HG02588 (cell line): ENCODE measurements around the gene CFAP68.
A peak's percentile ranks its signal among the peaks of the same experiment; 100 is the strongest.

Experiments used
- ATAC-seq: cut with Tn5 transposase; IDR thresholded peaks from one replicate; pipeline ENCODE4 v1.9.1; 2021; ENCODE audit warnings: mild to moderate bottlenecking, moderate library complexity; ENCODE audit not compliant: unreplicated experiment

CFAP68 gene, protein sequence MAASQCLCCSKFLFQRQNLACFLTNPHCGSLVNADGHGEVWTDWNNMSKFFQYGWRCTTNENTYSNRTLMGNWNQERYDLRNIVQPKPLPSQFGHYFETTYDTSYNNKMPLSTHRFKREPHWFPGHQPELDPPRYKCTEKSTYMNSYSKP

DNA sequence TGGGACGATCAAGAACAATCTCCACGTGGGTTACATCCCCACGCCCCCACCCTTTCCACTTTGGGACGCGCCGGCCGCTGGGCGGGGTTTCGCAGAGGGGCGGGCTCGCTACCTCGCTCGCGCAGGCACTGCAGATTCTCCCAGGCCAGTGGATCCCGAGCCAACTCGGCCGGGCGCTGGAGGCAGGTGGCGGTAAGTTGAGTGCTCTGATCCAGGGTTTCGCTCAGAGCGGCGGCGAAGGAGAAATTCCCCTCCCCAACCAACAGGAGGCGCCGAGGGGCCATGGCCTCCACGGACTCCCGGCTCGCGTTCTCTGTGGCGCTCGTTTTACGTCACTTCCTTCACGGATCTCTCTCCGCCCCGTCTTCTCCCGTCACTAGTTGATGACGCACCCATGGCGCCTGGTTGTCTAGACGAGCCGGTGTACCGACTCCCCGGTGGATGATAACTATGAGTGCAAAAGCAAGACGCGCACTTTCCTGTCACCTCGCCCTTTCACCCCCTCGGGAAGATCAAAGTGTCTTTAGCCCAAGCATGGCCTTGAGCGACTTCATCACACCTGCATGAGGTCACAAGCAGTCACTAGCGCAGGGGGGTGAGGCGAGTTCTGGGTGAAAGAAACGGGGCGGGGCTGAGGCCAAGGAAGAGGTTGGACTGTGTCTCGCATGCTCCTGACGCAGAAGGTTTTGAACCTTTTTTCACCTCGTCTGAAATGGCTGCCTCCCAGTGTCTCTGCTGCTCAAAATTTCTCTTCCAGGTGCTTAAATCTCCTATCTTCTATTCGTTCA is at the start of gene CFAP68, which contains the start of gene FDXACB1:
CFAP68 (plus strand) TSS at position 693 of the 788 bp plus-strand sequence; CDS start at position 713, 20 bp downstream.
FDXACB1 (minus strand) TSS at position 317 of the 788 bp plus-strand sequence; CDS start at position 284, 33 bp downstream.
- ATAC-seq = peak; percentile 92

DNA sequence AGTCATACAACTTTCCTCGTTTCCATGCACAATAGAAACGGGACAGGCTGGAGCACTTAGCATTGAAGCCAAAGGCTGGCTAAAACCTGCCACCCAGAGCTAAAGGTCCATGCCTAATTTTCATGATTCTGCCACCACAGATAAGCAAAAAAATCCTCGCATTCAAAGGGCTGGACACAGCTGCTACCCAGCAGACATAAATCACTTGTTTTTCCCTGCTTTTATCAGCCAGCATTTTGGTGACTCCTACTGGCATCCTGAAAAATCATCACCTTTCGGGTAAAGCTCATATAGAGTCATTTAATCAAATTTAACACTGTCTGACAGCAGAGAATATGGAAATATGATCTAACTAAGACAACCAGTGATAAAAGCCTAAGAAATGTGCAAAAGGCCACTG is 45.8 kb upstream of the CFAP68 start:
- ATAC-seq = no peak

DNA sequence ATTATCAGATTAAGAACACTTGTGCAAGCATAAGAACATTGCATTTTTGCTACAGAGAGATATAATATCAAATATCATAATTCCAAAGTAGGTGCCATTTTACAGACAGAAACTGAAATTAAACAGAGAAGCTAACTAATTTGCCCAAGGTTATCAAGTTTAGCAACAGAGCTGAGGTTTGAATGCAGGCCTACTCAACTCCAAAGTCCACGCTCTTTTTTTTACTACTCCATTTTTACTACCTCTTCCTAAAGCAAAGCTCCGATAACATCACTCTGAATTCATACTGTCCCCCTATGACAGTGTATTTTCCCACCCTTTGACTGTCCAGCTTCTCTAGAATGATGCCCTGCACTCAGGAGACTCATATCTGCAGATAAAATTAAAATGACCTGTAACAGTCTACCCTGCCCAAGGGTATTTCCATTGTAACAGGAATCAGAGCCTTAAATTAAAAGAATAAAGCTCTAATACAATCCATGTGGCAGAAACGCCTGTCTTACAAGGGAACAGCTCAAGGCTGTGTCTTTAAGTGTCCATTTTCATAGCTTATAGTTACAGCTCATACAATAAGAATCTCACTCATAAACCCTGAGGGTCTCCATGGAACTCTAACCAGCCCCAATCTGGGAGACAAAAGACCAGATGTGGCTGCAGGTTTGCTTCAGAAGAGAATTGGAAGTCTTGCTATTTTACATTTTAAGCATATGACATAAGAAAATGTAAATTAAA is 44.7 kb upstream of the CFAP68 start:
- no peak for ATAC-seq

DNA sequence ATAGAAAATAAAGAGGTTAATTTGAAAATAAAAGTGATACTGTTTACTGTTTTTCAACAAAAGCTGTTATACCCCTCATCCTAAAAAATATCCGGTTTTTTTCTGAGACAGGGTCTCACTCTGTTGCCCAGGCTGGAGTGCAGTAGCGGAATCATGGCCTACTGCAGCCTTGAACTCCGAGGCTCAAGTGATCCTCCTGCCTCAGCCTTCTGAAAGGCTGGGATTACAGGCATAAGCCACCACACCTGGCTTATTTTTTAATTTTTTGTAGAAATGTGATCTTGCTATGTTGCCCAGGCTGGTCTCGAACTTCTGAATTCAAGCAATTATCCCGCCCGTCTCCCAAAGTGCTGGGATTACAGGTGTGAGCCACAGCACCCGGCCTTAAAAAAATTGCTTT is 43.7 kb upstream of the CFAP68 start:
- ATAC-seq = no peak

DNA sequence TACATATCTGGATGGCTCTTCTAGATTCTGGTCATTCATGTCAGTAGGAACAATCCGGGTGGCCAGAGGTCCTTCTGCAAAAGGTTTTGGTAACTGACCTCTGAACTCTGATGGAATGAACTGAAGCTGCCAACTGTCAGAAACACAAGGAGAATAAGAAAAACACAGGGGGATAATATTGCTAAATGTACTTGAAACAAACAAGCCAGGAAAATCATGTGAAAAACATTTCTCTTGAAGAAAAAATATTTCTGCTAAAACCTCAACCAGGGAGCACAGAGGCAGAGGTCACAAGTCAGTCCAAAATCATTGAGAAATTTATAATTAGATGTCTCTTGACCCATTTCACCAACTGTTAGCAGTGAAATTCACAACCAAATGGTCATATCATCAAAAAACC is 43.2 kb upstream of the CFAP68 start:
- no peak for ATAC-seq

DNA sequence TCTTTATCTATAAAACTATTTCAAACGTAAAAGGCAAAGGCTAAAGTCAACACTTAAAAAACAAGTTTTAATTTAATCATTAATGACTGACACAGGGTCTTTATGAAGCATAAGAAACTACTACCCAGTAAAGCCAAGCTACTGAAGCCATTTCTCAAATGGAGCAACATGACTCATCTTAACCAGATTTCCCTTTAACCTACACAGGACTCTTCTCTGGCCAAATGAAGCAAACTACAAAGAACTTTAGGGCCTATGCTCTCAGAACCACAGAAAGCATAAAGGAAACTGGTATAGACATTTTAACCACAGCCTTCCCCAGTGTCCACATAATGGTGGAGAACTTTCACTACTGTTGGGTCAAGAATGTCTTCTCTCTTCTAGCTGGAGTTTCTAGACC is 42.6 kb upstream of the CFAP68 start:
- peak; percentile 66 for ATAC-seq

DNA sequence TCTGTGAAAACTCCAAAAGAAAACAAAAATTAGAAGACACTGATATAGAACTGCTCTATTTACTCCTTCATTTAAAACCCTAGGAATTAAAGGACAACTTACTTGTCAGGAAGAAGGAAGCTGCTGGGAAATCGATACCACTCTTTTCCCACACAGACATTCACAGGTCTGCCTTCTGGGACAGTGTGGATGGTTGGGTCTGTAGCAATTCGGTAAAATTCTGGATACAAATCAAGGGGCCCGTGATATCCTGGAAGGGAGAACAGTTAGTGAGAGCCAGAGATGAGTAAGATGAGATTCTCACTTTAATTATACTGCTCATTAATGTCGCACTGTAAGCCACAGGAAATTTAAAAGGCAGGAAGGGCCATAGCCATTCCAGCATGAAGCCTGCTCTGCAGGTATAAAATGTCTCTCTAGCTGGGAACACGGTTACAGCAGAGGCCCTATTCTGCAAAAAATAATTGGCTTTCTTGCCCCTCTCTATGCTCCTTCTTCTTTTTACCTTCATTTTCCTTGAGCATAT is 41.9 kb upstream of the CFAP68 start:
- ATAC-seq = no peak

DNA sequence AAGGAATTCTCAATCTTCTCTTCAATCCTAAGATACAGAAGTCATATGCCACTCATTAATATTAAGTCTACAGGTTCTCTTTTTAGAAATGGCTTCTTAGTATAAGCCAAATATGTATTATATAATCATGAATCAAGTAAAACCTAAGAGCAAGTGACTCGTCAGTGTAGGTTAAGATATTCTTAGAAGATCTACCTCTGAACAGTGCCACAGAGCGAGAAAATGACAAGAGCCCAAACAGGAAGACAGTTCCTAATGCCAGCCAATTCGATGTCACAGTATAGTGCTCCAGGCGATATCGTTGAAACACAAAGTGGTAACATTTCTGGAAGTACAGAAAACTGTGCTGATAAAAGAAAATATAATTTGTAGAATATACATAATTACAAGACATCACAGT is 41.3 kb upstream of the CFAP68 start:
- ATAC-seq = no peak

DNA sequence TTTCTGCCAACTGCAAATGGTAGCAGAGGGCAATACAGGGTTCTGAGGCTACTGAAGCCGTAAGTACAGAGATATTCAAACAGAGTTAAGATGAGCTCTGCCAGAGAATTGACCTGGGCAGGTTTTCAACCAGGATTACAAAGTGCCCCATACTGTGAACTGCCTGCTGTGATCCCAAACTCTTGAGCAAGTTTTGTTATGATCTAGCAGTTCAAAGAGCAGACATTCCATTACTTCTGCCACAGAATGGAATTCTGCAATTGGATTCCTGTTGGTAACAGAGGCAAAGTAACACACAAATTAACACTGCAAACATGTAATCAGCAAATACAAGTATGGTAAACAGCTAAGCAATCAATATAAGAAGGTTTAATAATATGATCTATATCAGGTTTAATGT is 39.2 kb upstream of the CFAP68 start:
- no peak for ATAC-seq

DNA sequence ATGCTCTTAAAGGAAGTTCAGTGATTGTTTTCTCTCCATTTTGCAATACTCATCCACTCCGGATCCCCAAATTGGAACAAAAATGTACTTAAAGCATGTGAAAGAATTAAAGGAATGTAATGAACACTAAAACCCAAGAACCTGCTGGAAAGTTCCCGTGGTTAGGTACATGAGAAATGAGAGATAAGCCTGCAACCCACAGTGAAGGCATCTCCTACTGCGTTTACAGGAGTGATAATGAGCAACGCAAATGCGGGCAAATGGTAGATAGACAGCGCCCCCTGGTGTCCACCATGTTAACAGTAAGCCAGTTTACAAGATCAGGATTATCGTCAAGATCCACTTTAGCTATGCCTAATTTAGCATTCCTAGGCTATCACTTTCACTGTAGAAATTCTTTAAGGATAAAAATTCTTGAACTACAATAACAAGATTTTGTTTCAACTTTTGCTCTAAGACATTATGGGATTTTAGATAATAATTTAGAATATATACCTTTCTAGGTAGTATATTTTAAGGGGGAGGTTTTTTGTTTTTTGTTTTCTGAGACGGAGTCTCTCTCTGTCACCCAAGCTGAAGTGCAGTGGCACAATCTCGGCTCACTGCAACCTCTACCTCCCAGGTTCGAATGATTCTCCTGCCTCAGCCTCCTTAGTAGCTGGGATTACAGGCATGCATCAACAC is 37.8 kb upstream of the CFAP68 start:
- peak; percentile 54 for ATAC-seq

DNA sequence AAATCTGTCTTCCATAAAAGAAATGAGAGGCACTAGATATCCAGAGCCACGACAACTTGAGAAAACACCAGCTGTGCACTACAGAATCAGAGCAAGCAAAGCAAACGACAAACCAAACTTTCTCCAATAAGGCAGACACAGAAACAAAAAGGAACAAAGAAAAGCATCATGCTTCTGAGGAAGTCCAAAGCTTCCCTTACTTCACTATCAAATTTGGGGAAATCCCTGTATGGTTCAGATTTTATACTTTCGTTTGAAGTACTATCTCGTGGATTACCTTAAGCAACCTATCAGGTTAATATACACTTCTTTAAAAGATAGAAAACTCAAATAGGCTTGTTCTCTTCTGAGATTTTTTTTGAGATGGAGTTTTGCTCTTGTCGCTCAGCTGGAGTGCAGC is 35.7 kb upstream of the CFAP68 start:
- ATAC-seq = no peak

DNA sequence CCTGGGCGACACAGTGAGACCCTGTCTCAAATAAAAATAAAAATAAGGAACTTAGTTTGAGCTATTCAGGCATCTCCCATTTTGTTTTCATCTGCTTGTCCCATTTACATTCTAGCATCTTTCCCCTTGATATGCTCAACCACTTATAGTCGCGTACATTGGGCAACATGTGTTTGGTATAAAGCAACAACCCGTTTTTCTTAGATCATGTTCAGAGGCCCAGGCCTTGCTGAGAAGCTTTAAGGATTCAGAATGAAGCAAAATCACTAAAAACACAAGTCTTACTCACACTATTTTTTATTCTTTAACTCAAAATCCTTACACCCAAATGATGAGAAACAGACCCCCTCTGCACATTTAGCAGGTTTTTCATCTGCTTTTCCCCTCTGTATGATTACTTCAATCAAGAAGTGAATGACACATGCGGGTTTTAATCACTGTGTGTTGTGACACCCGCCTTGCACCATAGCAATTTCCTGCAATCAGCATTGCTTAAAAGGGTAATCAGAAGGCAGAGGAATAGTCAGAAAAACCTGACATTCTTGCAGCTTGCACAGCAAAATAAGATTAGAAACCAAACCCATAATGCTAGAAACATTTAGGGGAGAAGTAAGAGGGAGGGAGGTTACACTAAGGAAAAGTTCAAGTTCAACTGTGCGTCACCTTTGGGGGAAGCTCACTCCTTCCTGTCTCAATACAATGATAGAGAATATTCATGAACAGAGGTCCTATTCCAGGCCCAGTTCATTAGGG is 33.9 kb upstream of the CFAP68 start:
- ATAC-seq = no peak

DNA sequence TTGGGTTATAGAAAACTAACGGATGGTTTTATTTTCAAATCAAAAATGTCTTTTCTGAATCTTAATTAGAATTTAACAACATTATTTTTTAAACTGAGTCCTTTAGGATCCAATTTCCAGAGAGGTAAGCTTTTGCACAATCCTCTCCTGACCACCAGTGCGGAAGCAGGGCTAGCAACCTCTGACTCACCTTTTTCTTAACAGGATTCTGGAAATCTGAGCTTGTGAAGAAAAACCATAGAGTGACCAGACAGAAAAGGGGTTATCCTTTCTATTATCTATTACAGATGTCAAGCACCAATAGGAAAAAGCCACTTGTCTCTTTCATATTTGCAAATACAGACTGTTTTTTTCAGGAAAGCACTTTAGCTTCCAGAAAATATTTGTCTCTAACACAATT is 33.3 kb upstream of the CFAP68 start:
- no peak for ATAC-seq

DNA sequence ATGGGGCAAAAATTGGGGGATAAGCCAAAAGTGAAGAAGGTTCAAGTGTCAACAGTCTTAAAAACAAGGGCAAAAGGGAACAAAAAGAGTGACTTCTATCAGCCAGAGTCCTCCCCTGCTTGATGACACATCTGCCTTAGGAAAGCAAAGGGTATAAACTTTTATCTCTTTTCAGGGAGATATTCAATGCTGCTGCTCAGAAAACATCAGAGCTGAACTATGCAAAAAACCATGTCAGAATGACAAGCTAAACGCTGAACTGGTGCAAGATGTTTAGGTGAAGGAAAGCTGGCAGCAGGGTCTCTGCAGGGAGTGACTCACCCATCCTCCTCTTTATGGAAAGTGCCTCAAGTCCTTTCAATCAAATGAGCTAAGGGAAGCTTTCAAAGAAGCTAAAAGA is 32.7 kb upstream of the CFAP68 start:
- no peak for ATAC-seq

DNA sequence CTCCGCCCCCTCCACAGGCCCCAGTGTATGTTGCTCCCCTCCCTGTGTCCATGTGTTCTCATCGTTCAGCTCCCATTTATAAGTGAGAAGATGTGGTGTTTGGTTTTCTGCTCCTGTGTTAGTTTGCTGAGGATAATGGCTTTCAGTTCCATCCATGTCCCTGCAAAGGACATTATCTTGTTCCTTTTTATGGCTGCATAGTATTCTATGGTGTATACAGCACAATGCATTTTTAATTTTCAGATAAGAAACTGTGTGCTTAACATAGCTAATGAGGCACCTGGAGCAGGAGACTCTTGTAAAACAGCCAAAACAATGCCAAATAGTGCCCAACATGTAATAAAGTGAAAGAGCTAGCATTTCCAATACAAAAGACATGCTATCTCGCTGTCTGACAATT is 29.7 kb upstream of the CFAP68 start:
- ATAC-seq = no peak

DNA sequence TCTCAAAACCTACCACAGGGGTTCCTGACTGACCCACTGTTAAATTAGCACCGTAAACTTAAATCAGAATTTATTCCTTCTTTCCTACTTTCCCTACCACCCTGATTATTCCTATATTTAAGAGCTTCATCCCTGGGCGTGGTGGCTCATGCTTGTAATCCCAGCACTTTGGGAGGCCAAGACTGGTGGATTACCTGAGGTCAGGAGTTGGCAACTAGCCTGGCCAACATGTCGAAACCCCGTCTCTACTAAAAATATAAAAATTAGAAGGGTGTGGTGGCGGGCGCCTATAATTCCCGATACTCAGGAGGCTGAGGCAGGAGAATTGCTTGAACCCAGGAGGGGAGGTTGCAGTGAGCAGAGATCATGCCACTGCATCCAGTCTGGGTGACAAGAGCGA is 28.3 kb upstream of the CFAP68 start:
- no peak for ATAC-seq

DNA sequence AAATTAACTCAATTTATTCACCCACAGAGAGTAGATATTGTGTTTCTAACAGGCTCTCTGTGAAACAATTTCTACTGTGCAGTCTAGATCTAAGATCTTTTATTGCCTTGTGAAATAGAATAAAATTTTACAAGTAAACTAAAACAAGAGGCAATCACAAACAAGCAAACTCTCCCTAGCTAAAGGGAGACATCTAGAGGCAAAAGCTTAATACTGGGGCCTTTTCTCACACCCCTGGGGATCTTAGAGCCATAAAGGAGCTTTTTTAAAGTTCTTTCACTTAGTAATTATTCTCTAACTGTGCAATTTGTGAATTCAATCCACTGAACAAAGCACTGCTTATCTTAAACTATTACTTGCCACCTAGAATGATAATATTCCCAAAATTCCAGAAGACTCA is 27.7 kb upstream of the CFAP68 start:
- ATAC-seq = no peak

DNA sequence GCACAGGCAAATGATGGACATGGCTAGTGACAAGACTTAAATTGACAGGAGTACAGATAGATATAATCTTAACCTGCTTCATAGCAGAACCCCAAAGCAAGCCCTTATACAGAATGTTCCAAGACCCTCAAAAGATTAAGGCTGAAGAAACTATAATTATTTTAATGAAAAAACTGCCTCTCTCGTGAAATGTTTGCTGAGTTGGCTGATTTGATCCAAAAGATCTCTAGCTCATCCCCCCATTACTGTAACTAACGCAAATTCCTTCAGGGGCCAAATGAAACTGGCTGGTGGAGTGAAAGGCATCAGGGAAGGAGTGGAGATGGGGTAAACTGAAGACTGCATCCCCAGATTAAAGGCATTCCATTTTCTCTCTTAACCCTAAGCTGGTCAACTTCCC is 27.2 kb upstream of the CFAP68 start:
- ATAC-seq = no peak

DNA sequence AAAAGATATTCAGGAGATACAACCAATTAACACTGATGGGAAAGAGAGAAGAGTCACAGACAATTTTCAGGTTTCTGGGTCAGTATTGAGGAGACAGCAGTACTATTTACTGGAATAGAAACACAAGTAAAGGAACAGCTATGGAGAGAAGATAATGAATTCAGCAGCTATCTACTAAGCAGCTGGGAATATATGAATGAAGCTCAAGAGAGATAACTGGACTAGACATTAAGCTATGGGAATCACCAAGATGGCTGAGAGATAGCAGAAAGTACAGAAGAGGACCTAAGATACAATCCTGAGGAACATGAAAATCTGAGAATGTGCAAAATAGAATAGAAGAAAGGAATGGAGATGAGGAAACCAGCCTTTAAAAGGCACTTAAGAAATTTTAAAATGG is 23.8 kb upstream of the CFAP68 start:
- no peak for ATAC-seq

DNA sequence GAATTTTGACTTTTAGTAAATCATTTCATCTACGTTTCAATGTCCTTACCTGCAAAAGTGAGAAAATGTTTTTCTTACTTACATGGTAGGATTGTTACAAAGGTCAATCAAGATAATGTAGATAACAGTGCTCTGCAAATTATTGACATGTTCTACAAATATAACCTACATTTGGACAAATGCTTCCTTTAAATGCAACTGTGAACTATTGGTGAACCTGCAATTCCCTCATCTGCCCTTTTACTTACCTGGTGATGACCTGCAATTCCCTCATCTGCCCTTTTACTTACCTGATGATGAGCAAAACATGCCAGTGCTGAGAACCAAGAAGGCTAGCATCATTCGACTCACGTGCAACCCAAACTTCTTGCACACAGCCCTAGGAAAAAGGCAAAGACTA is 19.1 kb upstream of the CFAP68 start:
- no peak for ATAC-seq
